ENCODE measurements around the gene SQSTM1. TPM values are rescaled to one million over a fixed set of nuclear protein-coding genes. Genes with fewer than 3 reads are reported as not detected.

SQSTM1 gene
- total and polyA plus RNA-seq, 9 of the 15 experiments (the other 6 are each of a cell fraction or from before 2014, with no cell fraction given), result 5.6 to 148 (median 64.0) TPM

DNA sequence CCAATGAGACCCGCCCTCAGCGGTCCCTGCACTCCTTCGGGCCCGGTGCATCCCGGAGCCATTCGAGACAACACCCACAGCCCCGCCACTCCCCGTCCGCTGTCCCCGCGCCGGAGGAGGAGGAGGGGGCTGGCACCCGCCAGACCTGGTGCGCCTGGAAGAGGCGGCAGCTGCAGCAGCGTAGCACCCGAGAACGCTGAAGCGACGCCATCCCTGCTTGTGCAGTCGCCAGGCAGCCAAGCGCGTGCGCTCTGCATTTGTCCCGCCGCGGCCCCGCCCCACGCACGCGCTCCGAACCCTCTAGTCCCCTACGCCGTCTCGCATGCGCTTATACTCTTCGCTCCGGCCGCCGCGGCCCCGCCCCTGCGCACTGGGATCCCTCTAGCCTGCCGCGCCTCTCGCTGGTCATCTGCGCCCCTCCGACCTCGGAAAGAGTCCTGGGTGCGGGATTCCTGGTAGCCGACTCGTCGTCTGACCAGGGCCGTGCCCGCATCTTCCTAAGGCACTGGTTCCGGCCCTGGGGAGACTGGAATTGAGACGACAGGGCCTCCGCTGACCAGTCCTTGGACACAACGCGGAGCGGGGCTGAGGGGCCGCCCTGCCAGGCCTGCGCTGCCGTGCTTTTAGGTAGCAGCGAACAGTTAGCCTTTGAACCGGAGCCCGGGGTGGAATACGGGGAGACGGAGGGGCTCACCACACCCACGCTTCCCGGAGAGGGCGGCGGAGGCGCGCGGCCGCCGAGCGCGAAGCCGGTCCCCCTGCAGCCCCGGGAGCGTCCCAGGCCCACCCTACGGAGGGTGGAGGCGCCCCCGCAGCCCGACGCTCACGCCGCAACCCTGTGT lies 38.1 kb downstream of the SQSTM1 start, which contains the start of gene MRNIP (continued):
- TF ChIP-seq, protein P1, sequence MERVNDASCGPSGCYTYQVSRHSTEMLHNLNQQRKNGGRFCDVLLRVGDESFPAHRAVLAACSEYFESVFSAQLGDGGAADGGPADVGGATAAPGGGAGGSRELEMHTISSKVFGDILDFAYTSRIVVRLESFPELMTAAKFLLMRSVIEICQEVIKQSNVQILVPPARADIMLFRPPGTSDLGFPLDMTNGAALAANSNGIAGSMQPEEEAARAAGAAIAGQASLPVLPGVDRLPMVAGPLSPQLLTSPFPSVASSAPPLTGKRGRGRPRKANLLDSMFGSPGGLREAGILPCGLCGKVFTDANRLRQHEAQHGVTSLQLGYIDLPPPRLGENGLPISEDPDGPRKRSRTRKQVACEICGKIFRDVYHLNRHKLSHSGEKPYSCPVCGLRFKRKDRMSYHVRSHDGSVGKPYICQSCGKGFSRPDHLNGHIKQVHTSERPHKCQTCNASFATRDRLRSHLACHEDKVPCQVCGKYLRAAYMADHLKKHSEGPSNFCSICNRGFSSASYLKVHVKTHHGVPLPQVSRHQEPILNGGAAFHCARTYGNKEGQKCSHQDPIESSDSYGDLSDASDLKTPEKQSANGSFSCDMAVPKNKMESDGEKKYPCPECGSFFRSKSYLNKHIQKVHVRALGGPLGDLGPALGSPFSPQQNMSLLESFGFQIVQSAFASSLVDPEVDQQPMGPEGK (CRISPR knock-in tag; IDR thresholded peaks at IDR 0.05; ENCODE audit: borderline replicate concordance), result no peak
- TF ChIP-seq GTF2F1 (IDR thresholded peaks at IDR 0.05; ENCODE audit: low read depth, low read length) (no peak; the same call in 1 of the 2 replicates), ZFP30 (CRISPR knock-in tag; IDR thresholded peaks at IDR 0.05; ENCODE audit: borderline replicate concordance) (no peak), POLR2AphosphoS2 (IDR thresholded peaks at IDR 0.05; ENCODE audit: low read length) (peak; percentile 59; the same call in 1 of the 2 replicates), ZNF644 (tag; IDR thresholded peaks at IDR 0.05; ENCODE audit: low read depth) (no peak), STAT5A (IDR thresholded peaks at IDR 0.05; ENCODE audit: borderline replicate concordance, low read length) (no peak), CBFA2T2 (conservative IDR thresholded peaks at IDR 0.05) (no peak), STAT5B (CRISPR knock-in tag; IDR thresholded peaks at IDR 0.05) (no peak), TAF15 (IDR thresholded peaks at IDR 0.05; ENCODE audit: low read depth, low read length) (no peak), POLR2B (IDR thresholded peaks at IDR 0.05; ENCODE audit: low read depth, partially characterized antibody) (peak; percentile 82), RBM14 (IDR thresholded peaks at IDR 0.05; ENCODE audit: borderline replicate concordance, insufficient read depth, low read depth, low read length) (no peak), POLR2A (conservative IDR thresholded peaks at IDR 0.05) (peak; percentile 86), CREBBP (IDR thresholded peaks at IDR 0.05; ENCODE audit: low read depth, low read length) (no peak), ZNF764 (CRISPR knock-in tag; IDR thresholded peaks at IDR 0.05; ENCODE audit: low read depth) (no peak; the same call in 1 of the 2 replicates), RFX1 (IDR thresholded peaks at IDR 0.05) (peak; percentile 75), FOSL1 (tag; conservative IDR thresholded peaks at IDR 0.05) (no peak), PHTF2 (CRISPR knock-in tag; IDR thresholded peaks at IDR 0.05) (0 out of 2 replicates have a peak, but pooled peaks have one; percentile 8), MIER1 (IDR thresholded peaks at IDR 0.05; ENCODE audit: low read depth) (no peak)
- TF ChIP-seq, protein P2, sequence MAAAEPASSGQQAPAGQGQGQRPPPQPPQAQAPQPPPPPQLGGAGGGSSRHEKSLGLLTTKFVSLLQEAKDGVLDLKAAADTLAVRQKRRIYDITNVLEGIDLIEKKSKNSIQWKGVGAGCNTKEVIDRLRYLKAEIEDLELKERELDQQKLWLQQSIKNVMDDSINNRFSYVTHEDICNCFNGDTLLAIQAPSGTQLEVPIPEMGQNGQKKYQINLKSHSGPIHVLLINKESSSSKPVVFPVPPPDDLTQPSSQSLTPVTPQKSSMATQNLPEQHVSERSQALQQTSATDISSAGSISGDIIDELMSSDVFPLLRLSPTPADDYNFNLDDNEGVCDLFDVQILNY (CRISPR knock-in tag; IDR thresholded peaks at IDR 0.05), result 0 out of 2 replicates have a peak, but pooled peaks have one; percentile 26
- TF ChIP-seq, protein P3, sequence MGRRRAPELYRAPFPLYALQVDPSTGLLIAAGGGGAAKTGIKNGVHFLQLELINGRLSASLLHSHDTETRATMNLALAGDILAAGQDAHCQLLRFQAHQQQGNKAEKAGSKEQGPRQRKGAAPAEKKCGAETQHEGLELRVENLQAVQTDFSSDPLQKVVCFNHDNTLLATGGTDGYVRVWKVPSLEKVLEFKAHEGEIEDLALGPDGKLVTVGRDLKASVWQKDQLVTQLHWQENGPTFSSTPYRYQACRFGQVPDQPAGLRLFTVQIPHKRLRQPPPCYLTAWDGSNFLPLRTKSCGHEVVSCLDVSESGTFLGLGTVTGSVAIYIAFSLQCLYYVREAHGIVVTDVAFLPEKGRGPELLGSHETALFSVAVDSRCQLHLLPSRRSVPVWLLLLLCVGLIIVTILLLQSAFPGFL (CRISPR knock-in tag; IDR thresholded peaks at IDR 0.05), result no peak
- TF ChIP-seq, protein P4, sequence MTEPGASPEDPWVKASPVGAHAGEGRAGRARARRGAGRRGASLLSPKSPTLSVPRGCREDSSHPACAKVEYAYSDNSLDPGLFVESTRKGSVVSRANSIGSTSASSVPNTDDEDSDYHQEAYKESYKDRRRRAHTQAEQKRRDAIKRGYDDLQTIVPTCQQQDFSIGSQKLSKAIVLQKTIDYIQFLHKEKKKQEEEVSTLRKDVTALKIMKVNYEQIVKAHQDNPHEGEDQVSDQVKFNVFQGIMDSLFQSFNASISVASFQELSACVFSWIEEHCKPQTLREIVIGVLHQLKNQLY (CRISPR knock-in tag; conservative IDR thresholded peaks at IDR 0.05), result no peak
- TF ChIP-seq, protein P5, sequence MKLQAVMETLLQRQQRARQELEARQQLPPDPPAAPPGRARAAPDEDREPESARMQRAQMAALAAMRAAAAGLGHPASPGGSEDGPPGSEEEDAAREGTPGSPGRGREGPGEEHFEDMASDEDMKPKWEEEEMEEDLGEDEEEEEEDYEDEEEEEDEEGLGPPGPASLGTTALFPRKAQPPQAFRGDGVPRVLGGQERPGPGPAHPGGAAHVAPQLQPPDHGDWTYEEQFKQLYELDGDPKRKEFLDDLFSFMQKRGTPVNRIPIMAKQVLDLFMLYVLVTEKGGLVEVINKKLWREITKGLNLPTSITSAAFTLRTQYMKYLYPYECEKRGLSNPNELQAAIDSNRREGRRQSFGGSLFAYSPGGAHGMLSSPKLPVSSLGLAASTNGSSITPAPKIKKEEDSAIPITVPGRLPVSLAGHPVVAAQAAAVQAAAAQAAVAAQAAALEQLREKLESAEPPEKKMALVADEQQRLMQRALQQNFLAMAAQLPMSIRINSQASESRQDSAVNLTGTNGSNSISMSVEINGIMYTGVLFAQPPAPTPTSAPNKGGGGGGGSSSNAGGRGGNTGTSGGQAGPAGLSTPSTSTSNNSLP (IDR thresholded peaks at IDR 0.05; ENCODE audit: borderline replicate concordance, low read depth, low read length), result no peak

All from K562 (cell line).